Cardiac septum (tissue), 1 donor: ENCODE data around the gene IKBIP. TPM values are rescaled to one million over a fixed set of nuclear protein-coding genes. Genes with fewer than 3 reads are reported as not detected.
"Not testable (repeated sequence)": the region's sequence is repeated elsewhere in the genome, so short reads cannot be mapped to it uniquely, and the experiment has no call there.

Source experiments
- DNase-seq: peaks from one replicate; pipeline ENCODE4 v3.0.0-alpha.2; 2020; ENCODE audit warnings: low spot score
- intact Hi-C: fragments of 100-400 bp; cut with DNase I; formaldehyde crosslinking; loops from one replicate; pipeline ENCODE4 v1.14.0; 2022
- total RNA-seq: library from RNA; stranded (reverse); fragmentation: NEBNext Ultra II Directional; extraction: Animal tissue kit (Norgen Biotek cat#: 25700); gene quantifications from one replicate; pipeline ENCODE4 v1.2.1, GENCODE V29; 2021
- donor health status: DM: no; HTN: no; CAD: no.

Gene IKBIP
- total RNA-seq, 1 donor from 2014 or later: 7.1 TPM

- intact Hi-C loops: loop anchor here (10.0 kb wide), 1 partner anchor 128 kb away; the partner anchor contains the start of gene TMPO
- not testable (repeated sequence) for DNase-seq
These were observed 1.8 kb downstream of the IKBIP start for GRCh38 chr12:98642801-98643200.

- DNase-seq: no peak
- intact Hi-C loops: no loop called here
These were observed 5.1 kb downstream of the IKBIP start for GRCh38 chr12:98639491-98639890.

GRCh38 chr12:98638009-98638408, 6.6 kb downstream of the IKBIP start:
- intact Hi-C loops: no loop called here
- DNase-seq: no peak

GRCh38 chr12:98637068-98637467, 7.5 kb downstream of the IKBIP start:
- no peak for DNase-seq
- intact Hi-C loops: no loop called here

DNA sequence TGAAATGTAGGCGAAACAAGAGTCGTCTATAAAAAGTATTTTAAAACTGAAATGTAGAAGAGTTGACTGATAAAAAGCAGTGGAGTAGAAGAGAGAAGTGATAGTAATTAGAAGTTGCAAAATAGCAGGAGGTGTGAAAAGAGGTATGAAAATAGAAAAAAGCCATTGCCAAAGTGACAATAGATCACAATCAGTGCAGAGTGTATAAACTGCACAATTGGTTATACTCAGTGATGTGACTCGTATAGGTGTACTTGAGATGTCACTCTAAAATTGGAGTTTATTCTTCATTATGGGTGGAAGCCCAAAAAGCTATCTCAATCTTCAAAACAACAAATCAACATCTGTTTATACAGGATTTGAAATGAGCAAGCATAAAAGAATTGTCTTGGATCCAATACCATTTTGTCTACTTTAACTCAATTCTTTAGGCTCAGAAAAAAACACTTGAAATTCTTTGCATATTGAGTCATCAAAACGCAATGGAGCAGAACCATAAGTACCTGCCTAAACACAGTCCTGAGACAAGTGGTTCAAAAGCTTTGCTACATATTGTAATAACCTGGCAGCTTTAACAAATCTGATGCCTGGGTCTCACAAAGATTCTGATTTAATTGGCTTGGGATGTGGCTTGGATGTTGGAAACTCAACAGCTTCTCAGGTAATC, 8.8 kb downstream of the IKBIP start:
- DNase-seq: no peak
- intact Hi-C loops: no loop called here

GRCh38 chr12:98618952-98619351, 25.6 kb downstream of the IKBIP start:
- intact Hi-C loops: no loop called here
- no peak for DNase-seq

GRCh38 chr12:98612696-98613334, 31.8 kb downstream of the IKBIP start:
- intact Hi-C loops: no loop called here

DNA sequence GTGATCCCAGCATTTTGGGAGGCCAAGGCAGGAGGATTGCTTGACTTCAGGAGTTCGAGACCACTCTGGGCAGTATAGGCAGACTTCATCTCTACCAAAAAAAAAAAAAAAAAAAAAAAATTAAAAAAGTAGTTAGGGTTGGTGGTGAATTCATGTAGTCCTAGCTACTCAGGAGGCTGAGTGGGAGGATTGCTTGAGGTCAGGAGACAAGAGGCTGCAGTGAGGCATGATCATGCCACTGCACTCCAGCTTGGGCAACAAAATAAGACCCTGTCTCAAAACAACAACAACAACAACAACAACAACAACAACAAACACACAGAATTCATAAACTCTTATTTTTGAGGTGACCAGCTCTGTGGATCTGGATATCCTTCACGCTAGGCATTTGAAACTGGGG, 34.0 kb downstream of the IKBIP start:
- DNase-seq: no peak
- intact Hi-C loops: no loop called here

More at GRCh38 chr12:98612696-98613334, 31.8 kb downstream of the IKBIP start:
- no peak for DNase-seq

DNA sequence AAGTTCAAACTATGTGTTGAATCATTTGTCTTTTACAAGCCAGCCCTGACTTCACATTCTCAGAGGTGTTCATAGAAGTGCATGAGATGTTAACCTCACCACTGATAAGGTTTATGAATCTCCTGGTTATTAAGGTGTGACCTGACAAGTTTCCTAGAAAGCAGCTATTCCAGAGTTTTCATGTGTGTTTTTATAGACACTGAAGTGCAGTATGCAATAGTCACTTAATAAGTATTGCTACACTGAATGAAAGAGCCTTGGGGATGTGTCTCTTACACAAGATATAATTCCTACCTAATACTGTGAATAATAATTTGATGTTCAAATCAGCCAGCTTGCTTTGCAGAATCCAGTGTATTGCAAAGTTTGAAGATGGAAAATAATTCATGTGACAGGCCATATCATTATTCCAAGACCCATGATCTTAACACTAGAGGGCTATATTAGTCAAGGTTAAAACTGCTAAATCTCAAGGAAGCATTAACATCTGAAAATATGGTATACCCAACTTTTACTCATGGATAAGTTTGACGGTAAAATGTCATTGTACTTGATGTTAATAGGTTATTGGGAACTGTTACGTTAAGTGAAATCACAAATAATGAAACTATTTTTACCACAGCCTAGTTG, 38.1 kb downstream of the IKBIP start:
- intact Hi-C loops: no loop called here
- no peak for DNase-seq

DNA sequence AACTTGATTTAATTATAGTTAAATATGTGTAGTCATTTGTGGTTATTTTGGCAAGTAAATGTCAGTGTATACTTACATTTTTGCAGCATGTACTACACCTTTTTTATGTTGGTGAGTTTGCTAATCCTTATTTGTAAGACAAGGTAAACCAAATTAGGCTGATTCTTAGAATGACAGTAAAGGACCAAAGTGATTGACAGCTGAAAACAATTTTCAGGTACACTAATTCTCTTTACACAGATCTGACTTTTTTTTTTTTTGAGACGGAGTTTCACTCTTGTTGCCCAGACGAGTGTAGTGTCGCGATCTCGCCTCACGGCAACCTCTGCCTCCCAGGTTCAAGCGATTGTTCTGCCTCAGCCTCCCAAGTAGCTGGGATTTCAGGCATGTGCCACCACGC, 42.7 kb downstream of the IKBIP start:
- DNase-seq: no peak
- intact Hi-C loops: no loop called here

DNA sequence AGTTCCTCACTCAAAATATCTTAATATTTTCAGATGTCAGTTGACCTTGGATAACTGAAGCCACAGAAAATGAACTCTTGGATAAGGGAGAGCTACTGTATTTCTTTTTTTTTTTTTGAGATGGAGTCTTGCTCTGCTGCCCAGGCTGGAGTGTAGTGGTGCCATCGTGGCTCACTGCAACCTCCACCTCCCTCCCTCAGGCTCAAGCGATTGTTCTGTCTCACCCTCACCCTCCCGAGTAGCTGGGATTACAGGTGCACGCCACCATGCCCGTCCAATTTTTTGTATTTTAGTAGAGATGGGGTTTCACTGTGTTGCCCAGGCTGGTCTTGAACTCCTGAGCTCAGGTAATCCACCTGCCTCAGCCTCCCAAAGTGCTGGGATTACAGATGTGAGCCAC, 47.3 kb downstream of the IKBIP start:
- DNase-seq, intact Hi-C loops: not testable (repeated sequence)

DNA sequence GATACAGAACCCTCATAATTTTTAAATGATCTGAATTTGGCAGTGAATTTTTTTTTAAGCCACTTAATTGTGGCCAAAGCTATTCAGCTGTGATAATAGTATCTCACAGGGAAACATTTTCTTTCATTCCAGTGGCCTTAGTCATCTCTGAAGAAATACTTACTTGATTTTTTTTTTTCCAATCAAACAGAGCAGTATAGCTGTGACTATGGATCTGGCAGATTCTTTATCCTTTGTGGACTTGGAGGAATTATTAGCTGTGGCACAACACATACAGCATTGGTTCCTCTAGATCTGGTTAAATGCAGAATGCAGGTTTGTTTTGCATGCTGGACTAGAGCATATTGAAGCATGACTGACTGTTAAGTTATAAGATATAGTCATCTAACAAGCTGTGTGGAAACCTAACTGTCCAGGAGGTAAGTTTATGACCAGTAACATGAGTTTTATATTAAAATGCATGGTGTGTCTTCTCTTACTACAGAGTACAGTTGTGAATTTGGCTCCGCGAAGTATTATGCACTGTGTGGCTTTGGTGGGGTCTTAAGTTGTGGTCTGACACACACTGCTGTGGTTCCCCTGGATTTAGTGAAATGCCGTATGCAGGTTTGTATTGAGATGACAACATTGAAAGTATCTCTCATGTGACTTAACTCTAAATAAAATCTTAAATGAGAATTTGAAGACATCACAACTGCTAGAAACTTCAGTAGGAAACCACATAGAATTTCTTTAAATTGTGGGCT, 49.2 kb downstream of the IKBIP start:
- no peak for DNase-seq
- intact Hi-C loops: no loop called here

DNA sequence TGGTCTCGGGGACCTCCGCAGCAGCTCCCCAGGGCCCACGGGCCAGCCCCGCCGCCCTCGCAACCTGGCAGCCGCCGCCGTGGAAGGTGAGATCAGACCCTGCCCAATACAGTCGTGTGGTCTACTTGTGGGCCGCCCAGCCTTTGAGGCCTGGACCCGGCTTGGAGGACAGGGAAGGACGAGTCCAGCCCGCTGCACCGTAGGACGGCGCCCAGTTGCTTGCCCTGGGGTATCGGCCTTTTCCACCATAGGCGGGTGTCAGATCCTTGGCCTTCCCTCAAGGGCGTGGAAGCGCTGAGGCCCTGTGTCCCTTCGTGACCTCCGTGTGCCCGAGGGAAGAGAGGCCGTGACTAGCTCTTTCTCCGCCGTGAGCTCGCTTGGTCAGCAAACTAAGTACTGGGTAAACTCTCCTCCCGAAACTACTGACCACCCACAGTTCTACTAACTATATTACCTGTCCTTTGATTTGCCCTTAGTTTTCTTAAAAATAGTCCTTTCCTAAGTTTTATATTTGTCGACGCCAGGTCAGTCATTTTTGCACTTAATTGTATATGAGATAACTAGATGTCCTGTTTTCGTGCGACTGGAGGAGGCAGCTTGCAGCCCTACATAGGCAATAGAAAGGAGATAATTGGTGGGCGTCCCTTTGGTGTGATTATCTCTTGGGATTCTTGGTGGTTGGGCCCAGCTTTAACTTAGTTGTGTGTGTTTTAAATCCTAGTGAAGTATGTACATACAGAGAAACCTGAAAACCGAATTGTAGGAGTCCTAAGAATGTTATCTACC, 50.3 kb downstream of the IKBIP start:
- intact Hi-C loops: no loop called here
- DNase-seq: peak; percentile 77

DNA sequence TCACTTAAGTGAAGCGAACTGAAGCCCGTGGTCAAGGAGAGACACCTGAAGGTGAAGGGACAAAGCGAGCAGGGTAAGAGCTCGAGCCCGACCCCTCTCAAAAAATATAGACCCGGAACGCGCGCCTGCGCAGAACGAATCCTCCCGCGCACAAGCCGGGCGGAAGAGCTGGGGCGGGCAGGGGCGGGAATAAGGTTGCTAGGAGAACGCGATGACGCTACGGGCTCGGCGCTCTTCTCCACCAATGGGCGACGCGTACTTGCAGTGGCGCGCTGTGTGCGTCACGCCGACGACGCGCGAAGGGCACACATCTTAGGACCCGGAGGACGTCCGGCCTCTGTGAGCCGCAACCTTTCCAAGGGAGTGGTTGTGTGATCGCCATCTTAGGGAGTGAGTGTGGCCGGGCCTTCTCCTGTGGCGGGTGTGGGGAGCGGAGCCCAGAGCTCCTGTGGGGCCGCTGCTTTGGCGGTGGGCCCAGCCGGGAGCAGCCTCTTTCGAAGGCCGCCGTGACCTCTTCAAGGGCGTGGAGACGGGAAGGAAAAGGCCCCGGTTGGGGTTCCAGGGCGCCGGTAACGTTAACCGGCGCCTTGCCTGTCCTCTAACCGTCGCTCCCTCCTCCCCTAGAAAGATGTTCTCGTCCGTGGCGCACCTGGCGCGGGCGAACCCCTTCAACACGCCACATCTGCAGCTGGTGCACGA, 51.1 kb downstream of the IKBIP start, which contains the start of gene SLC25A3:
Gene SLC25A3, plus strand, starts transcription at position 336 of the 699 bp plus-strand sequence. Its CDS starts 293 bp downstream, at position 629.
- peak; percentile 98 for DNase-seq
- intact Hi-C loops: loop anchor here (1.0 kb wide), 1 partner anchor 52 kb away; the partner anchor contains the start of gene APAF1

DNA sequence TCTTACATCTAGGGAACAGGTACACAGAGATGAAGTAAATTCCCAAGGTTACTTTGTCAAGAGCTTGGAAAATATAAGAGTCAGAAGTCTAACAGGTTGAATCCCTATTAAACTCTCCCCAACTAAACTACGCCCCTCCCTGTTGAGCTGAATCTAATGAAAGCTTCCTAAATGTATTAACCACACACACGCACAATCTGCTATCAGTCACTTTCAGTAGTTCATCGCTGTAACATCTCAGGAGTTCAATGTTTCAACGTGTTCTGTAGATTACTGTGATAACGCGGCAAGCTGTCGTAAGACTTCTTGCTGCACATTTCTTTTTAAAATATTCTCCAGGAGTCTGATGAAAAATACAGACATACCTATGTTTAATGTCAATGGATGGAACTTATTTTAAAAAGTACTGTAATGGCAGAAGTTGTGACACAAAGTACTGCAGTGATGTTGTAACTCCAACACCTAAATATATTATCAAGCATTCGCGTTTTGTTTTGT, 51.7 kb downstream of the IKBIP start:
- intact Hi-C loops: loop anchor here (1.0 kb wide), 1 partner anchor 52 kb away; the partner anchor contains the start of gene APAF1
- DNase-seq: no peak

GRCh38 chr12:98591209-98591608, 53.4 kb downstream of the IKBIP start:
- intact Hi-C loops: loop anchor here (2.0 kb wide), 1 partner anchor 24 kb away; no protein-coding TSS in a partner anchor
- no peak for DNase-seq

GRCh38 chr12:98587084-98587483, 57.5 kb downstream of the IKBIP start:
- no peak for DNase-seq
- intact Hi-C loops: no loop called here

- DNase-seq: no peak
- intact Hi-C loops: no loop called here
These were observed 62.5 kb downstream of the IKBIP start for GRCh38 chr12:98582093-98582492.
